Measurements from ENCODE around the gene CALD1.
"Not testable (repeated sequence)": the region's sequence is repeated elsewhere in the genome, so short reads cannot be mapped to it uniquely, and the experiment has no call there.

Gene CALD1

GRCh38 chr7:134962270-134962780, 182.9 kb downstream of the CALD1 start:
- no peak for DNase-seq

GRCh38 chr7:134963036-134963435, 183.6 kb downstream of the CALD1 start:
- no peak for DNase-seq

- DNase-seq: no peak
Observed at GRCh38 chr7:134966691-134967090, 187.3 kb downstream of the CALD1 start.

GRCh38 chr7:134968110-134968509, 188.7 kb downstream of the CALD1 start:
- DNase-seq: no peak

- DNase-seq: not testable (repeated sequence)
Observed at GRCh38 chr7:134981645-134982044, 202.2 kb downstream of the CALD1 start.

GRCh38 chr7:134985894-134986362, 206.5 kb downstream of the CALD1 start:
- DNase-seq: no peak

- peak; percentile 93 for DNase-seq
Observed at GRCh38 chr7:134986363-134987251, 207.2 kb downstream of the CALD1 start, which contains the start of gene AGBL3. TSS of gene AGBL3 (plus strand) at chr7:134986508. CDS start at chr7:134987934, 1,426 bp downstream.

- no peak for DNase-seq
Observed at GRCh38 chr7:134988161-134988560, 208.7 kb downstream of the CALD1 start.

- no peak for DNase-seq
Observed at GRCh38 chr7:134991469-134992339, 212.3 kb downstream of the CALD1 start.

- DNase-seq: peak; percentile 30
Observed at GRCh38 chr7:134992626-134993179, 213.3 kb downstream of the CALD1 start.

- no peak for DNase-seq
Observed at GRCh38 chr7:134993877-134994456, 214.5 kb downstream of the CALD1 start.

GRCh38 chr7:134995239-134996096, 216.0 kb downstream of the CALD1 start:
- no peak for DNase-seq

GRCh38 chr7:134996097-134996550, 216.7 kb downstream of the CALD1 start:
- no peak for DNase-seq

GRCh38 chr7:134997214-134997885, 217.9 kb downstream of the CALD1 start:
- no peak for DNase-seq

GRCh38 chr7:134999136-134999535, 219.7 kb downstream of the CALD1 start:
- no peak for DNase-seq

GRCh38 chr7:135001390-135002165, 222.1 kb downstream of the CALD1 start:
- no peak for DNase-seq

GRCh38 chr7:135012229-135012628, 232.8 kb downstream of the CALD1 start:
- DNase-seq: no peak
